SK-N-SH treated with all-trans-retinoic acid at 6 μM for 48 hours (cell line): ENCODE data around the gene ALK.

Experiments
- GLIS3 ChIP-seq: fragments of 250-450 bp; sonication (Bioruptor Pico); IDR thresholded peaks from 2 replicates; pipeline ENCODE4 v1.5.0; 2020; ENCODE audit warnings: mild to moderate bottlenecking, moderate library complexity
- PPARA ChIP-seq: fragments of 250-450 bp; sonication (Bioruptor Pico); IDR thresholded peaks from 2 replicates; pipeline ENCODE4 v1.5.0; 2020; ENCODE audit warnings: mild to moderate bottlenecking, borderline replicate concordance
- TOX ChIP-seq: fragments of 250-450 bp; sonication (Bioruptor Pico); IDR thresholded peaks from 2 replicates; pipeline ENCODE4 v1.8.0; 2021; ENCODE audit warnings: mild to moderate bottlenecking, moderate library complexity, borderline replicate concordance
- ZFP30 ChIP-seq: fragments of 450-650 bp; formaldehyde crosslinking; IDR thresholded peaks from 2 replicates; pipeline ENCODE4 v1.5.0; 2022; ENCODE audit warnings: mild to moderate bottlenecking, moderate library complexity
- ZNF70 ChIP-seq: fragments of 450-650 bp; formaldehyde crosslinking; IDR thresholded peaks from 2 replicates; pipeline ENCODE4 v1.5.0; 2020; ENCODE audit warnings: mild to moderate bottlenecking, moderate library complexity
- TF ChIP-seq, protein P1 (sequence below): fragments of 250-450 bp; sonication (Bioruptor Pico); IDR thresholded peaks from 2 replicates; pipeline ENCODE4 v1.8.0; 2020; ENCODE audit warnings: mild to moderate bottlenecking, moderate library complexity, borderline replicate concordance
- TF ChIP-seq, protein P2 (sequence below): fragments of 250-450 bp; sonication (Bioruptor Pico); IDR thresholded peaks from 2 replicates; pipeline ENCODE4 v1.8.0; 2021; ENCODE audit warnings: low read depth, mild to moderate bottlenecking, moderate library complexity, borderline replicate concordance

DNA sequence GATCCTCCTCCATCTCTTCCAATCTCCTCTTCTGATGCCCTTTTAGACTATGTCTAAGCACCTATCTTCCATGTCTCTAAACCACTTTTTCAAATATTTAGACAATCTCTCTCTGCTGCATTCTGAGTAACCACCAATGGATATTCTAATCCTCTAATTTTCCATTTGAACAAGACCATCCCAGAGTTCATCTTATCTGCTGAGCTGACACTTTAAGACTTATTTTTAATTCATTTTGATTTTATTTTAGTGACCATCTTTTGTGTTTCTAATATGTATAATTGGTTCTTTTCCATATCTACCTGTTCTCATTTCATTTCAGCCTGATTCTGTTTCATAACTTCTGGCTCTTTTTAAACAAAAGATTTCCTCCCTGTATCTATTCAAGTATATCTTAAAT is 436.3 kb downstream of the ALK start:
- TF ChIP-seq, protein P1, sequence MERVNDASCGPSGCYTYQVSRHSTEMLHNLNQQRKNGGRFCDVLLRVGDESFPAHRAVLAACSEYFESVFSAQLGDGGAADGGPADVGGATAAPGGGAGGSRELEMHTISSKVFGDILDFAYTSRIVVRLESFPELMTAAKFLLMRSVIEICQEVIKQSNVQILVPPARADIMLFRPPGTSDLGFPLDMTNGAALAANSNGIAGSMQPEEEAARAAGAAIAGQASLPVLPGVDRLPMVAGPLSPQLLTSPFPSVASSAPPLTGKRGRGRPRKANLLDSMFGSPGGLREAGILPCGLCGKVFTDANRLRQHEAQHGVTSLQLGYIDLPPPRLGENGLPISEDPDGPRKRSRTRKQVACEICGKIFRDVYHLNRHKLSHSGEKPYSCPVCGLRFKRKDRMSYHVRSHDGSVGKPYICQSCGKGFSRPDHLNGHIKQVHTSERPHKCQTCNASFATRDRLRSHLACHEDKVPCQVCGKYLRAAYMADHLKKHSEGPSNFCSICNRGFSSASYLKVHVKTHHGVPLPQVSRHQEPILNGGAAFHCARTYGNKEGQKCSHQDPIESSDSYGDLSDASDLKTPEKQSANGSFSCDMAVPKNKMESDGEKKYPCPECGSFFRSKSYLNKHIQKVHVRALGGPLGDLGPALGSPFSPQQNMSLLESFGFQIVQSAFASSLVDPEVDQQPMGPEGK (CRISPR knock-in tag), result no peak
- TF ChIP-seq PPARA (CRISPR knock-in tag) (no peak), GLIS3 (no peak), ZNF70 (CRISPR knock-in tag) (no peak), TOX (CRISPR knock-in tag) (no peak), ZFP30 (CRISPR knock-in tag) (no peak)
- TF ChIP-seq, protein P2, sequence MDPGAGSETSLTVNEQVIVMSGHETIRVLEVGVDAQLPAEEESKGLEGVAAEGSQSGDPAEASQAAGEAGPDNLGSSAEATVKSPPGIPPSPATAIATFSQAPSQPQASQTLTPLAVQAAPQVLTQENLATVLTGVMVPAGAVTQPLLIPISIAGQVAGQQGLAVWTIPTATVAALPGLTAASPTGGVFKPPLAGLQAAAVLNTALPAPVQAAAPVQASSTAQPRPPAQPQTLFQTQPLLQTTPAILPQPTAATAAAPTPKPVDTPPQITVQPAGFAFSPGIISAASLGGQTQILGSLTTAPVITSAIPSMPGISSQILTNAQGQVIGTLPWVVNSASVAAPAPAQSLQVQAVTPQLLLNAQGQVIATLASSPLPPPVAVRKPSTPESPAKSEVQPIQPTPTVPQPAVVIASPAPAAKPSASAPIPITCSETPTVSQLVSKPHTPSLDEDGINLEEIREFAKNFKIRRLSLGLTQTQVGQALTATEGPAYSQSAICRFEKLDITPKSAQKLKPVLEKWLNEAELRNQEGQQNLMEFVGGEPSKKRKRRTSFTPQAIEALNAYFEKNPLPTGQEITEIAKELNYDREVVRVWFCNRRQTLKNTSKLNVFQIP, result no peak
